HG03095 (cell line): ENCODE measurements around the gene KIF3B.
A peak's percentile ranks its signal among the peaks of the same experiment; 100 is the strongest.
"Not testable (repeated sequence)": the region's sequence is repeated elsewhere in the genome, so short reads cannot be mapped to it uniquely, and the experiment has no call there.

Experiments
- ATAC-seq: cut with Tn5 transposase; IDR thresholded peaks from one replicate; pipeline ENCODE4 v1.9.1; 2021; ENCODE audit warnings: moderate library complexity; ENCODE audit not compliant: unreplicated experiment

The KIF3B gene

DNA sequence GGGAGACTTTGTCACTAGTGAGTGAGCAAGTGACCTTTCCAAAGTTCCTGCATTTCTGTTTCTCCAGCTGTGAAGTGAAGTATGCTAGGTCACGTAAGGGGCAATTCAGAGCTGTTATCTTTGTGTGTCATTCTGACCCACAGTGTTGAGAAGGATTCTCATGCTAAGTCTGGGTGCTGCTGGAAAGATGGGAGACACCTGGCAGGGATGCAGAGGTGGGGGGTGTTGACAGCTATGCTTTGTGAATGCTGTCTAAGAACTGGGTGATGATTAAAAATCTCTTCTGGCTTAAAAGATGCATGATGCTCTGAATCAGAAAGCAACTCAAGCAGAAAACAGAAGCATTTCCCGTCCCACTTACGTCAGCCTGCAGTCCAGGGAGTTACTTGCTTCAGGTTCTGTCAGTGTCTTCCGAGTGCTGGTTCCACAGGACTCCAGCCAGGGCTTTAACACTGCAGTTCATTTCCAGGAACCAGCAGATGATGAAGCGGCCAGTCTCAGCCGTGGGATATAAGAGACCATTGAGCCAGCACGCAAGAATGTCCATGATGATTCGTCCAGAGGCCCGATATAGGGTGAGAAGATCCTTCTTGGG, 49.7 kb downstream of the KIF3B start:
- ATAC-seq = no peak

DNA sequence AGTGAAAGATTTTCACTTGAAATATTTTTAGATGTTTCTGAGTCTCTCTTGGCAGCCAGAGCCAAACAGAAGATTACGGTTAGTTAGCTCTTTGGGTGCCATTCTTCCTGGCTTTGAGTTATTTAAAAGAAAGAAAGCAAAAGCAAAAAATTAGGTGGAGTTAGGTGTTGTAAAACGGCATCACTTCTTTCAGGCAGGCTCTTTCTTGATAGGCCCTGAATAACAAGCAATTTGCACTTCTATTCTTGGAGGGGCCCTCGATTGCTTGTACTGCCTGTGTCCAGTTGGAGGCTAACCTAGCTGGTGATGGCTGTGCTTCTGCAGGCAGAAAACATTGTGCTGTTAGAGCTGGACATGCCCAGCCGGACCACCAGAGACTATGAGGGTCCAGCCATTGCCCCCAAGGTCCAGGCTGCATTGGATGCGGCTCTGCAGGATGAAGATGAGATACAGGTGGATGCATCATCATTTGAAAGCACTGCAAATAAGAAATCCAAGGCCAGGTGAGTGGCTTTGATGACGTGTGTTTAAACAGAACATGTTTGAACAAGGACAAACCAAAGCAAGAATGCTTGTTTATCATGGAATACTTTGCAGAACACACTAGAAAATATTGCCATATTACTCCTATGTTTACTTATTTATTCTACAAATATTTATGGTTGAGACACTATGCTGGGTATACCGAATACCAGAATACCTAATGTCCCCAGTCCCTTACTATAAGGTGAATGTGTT, 52.5 kb downstream of the KIF3B start:
- ATAC-seq = no peak

DNA sequence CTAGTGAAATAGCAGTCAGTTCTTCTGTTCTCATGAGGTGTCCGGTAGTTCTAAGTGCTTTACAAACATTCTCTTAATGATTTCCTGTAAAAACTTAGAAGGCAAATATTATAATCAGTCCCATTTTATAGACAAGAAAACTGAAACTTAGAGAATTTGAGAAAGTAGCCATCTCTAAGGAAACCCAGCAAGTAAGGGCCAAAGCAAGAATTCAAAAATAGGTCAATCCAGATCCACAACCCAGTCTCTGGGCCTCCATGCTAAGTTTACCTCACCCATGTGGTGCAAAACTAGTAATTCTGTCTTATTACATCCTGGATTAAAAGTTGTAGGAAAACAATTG, 53.1 kb downstream of the KIF3B start:
- ATAC-seq = no peak

DNA sequence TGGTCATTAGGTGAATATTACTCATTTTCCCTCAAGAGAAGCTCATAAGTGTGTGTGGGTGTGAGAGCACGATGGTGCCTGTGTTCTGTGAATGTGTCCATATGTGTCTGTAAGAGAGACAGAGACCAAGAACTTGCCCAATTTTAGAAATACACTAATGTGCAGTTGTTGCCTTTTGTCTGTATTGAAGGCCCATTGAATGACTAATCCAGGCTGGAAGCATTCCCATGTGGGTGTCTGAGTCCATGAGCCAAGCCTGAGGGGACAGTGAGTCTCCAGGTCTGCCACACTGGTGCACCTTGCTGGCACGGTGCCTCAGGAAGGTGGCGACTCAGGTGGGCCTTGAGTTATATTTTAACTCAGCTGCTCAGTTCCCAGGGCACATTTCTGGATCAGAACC, 55.2 kb downstream of the KIF3B start:
- ATAC-seq = no peak

DNA sequence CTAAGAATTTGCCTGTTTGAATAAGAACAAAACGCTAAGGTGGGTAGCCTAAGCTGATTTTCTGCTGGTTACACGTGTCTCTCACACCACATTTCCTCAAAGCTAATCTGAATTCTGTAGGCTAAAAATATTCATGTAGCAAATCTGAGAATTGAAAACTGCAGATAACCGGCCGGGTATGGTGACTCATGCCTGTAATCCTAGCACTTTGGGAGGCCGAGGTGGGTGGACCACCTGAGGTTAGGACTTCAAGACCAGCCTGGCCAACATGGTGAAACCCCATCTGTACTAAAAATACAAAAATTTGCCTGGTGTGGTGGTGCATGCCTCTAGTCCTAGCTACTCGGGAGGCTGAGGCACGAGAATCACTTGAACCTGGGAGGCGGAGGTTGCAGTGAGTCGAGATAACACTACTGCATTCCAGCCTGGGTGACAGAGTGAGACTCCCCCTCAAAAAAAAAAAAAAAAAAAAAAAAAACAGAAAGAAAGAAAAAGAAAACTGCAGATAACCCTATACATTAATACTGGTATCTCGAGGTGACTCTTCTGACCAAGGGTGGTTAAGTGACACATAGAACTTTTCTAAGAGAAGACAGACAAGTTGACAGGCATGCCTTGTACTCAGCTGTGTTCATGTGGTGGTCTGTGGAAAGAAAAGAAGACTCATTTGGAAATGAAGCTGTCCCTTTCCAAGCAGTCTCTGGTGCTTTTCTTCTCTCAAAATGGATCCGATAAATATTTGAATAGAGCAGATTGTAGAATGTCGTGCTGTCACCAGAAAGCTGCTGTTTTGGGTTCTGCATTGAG, 55.9 kb downstream of the KIF3B start:
- ATAC-seq = peak; percentile 61

DNA sequence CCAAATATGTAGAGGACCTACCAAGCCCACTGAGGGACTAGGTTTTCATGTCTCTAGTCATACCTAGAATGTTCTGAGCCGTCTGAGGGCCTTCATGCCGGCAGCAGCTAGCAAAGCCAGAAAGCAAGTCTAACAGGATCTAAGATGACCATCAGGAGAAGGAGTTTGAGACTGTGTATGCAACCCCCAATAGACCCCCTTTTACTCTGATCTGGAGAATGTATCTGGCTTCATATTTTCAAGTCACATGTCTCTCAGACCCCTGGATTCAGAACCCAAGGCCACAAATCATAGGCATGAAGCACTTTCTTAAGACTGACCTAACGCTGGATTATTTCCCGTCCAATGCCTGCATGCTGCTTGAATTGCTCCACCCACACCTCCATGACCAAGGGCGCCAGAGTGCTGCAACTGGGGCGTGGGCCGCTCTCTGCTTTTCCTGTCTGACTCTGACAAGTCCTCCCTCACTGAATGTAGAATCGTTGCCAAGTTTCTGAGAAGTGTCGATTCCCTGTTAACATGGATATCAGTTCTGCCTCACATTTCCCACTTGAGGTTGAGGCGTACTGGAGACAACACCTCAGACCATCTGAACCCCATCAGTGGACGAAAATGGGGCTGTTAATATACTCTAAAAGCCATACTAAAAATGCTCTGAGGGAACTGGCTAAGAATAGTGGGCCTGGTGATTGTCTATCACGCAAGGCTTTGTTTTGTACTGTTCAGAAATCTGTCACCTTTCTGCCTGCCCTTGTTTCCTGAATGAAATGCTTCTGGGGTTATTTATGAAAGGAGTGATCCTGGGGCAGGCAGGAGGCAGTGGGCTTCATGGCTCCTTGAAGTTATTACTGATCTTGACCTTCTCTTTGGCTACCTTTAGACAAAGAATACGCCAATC, 56.8 kb downstream of the KIF3B start:
- ATAC-seq = no peak

DNA sequence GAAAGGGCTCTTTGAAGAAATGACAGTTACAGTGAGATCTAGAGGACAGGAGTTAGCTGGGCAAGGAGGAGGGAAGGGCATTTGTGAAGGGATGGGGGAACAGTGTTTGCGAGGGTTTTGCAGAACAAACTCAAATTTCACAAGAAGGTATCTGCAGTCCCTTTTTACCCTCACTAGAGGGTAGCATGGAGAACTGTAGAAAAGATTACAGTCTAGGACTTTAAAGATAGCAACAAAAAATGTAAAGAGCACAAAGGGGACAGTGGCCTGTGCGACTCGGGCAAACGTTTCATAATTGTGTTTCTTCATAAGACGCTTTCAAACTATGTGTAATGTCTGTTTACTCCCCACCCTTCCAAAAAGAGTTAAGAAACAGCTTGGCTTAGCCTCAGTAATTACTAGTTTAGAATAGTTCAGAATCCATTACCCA, 59.5 kb downstream of the KIF3B start:
- no peak for ATAC-seq

DNA sequence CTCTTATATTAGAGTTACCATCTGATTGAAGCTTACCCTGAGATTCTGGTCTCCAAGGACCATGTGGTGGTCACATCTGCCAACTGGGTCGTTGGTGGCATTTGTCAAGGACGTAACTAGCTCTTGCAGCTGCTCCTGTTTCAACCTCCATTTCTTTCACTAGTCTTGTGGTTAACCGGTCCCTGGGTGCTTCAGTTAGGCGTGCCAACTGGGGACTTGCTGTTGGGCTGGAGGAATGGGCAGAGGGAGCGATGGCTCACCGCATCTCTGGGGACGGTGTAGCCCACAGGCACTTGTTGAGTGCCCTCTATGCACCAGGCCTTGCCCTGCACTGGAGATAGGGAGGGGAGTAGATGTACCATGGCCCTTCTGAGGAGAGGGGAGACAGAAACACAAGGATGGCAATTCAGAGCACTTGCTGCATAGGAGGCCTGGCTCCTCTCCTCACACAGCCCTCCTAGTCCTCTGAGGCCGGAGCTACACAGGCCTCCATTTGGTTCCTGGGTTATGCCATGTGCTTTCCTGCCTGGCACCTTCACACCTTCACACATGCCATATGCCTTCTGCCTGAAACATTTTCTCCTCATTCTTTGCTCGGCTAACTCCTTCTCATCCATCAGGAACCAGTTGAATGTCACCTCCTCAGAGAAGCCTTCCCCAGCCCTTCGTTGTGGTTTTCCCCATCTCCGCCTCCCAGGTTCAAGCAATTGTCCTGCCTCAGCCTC, 60.6 kb downstream of the KIF3B start:
- no peak for ATAC-seq

DNA sequence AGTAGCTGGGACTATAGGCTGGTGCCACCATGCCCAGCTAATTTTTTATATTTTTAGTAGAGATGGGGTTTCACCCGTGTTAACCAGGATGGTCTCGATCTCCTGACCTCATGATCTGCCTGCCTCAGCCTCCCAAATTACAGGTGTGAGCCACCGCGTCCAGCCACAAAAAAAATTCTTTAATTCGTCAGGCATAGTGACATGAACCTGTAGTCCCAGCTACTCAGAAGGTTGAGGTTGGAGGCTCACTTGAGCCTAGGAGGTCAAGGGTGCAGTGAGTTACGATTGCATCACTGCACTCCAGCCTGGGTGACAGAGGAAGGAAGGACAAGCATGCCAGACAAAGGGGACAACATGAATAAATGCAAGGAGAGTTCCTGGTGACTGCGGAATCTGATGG, 61.2 kb downstream of the KIF3B start:
- ATAC-seq = no peak

DNA sequence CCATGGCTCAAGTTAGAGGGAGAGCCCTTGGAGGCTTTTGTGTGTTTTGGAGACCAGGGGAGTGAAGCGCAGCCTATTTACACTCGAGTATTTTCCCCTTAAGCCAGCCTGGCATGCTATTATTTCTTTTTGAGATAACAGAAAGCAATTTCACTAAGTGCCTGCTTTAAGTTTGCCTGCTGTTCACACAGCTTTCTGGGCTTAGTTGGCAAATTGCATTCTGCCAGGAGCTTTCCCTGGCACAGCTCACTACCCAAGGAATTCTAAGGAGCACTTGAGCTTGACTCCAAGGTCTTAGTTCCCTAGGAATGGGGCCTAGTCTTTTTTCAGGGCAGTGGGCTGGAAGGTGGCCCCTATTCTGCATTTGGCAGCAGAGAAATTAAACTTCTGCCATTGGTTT, 61.7 kb downstream of the KIF3B start:
- ATAC-seq = no peak

DNA sequence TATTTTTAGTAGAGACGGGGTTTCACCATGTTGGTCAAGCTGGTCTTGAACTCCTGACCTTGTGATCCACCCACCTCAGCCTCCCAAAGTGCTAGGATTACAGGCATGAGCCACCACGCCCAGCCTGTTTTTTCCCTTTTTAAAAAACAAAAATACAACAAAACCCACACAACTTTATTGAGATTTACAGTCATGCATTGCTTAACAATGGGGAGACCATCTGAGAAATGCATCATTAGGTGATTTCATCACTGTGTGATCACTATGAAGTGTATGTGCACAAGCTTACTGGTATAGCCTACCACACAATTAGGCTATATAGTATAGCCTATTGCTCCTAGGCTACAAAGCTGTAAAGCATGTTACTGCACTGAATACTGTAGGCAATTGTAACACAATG, 63.6 kb downstream of the KIF3B start:
- ATAC-seq = not testable (repeated sequence)

DNA sequence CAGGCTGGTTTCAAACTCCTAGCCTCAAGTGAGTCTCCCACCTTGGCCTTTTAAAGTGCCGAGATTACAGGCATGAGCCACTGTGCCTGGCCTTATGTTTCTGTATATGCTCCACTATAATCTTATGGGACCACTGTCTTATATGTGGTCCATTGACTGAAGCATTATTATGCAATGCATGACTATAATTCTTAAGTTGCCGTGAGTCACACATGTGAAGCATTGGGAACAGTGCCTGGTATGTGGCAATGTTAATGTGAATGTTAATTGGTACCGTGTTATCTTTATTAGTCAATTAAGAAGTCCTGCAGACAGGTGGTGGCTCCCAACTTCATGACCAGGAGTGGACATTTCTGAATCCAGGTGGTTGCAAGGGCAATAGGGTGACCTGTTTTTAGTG, 66.0 kb downstream of the KIF3B start:
- ATAC-seq = no peak

DNA sequence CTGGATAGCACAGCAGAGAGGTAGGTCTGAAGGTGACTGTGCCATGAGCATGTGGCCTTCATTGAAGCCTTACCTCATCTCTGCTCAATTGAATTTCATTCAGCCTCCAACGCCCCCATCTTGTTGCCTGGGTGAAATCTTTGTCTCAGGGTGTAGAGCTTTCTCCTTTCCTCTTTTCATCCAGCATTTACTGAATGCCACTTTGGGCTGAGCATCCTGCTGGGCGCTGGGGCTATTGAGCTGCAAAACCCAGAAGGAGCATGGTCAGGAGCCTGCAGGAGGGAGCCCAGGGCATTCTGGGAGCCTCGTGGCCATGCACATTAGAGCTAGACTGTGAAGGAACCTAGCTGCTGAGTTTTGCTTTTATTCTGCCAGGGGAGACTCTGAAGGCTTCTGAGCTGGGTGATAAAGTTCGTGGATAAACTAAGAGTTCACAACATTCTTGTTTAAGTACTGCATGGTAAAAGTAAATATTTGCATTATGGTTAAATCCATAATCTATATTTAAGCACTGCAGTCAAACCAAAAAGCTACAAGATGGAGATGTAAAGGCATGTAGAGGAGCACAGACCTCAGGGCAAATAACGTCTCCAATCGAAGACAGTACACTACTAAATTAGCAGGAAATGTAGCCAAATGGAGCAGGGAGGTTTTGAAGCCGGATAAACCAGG, 67.5 kb downstream of the KIF3B start:
- ATAC-seq = no peak

DNA sequence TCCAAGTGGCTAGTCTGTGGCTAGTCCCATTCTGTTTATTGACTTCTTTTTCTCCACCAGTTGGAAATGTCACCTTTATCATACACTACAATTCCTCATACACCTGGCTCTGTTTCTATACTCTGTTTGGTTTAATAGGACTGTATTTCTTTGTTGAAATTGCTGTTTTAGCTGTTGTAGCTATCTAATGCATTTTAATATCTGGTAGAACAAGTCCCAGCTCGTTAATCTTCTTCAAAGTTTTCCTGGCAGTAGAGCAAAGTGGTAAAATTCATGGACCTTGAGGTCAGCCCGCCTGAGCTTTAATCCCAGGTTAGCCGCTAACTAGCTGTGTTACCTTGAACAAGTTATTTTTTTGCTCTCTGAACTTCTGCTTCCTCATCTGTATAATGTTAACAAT, 70.8 kb downstream of the KIF3B start:
- no peak for ATAC-seq

DNA sequence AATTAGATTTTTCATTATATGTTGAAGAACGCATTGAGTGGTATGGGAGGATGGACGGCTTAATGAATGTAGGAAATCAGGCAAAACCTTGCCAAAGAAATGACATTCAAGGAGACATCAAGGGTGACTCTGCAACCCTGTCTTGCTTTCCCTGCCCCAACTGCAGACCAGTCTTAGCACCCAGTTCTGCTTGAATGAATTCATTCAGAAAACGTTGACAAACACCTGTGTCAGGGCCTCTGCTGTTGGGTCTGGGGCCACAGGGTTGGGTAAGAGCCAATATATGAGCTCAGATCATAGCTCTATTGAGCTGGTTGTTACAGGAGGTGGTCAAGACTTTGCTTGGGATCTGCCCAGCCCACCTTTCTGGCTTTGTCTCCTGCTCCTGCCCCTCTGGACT, 73.0 kb downstream of the KIF3B start:
- ATAC-seq = no peak

DNA sequence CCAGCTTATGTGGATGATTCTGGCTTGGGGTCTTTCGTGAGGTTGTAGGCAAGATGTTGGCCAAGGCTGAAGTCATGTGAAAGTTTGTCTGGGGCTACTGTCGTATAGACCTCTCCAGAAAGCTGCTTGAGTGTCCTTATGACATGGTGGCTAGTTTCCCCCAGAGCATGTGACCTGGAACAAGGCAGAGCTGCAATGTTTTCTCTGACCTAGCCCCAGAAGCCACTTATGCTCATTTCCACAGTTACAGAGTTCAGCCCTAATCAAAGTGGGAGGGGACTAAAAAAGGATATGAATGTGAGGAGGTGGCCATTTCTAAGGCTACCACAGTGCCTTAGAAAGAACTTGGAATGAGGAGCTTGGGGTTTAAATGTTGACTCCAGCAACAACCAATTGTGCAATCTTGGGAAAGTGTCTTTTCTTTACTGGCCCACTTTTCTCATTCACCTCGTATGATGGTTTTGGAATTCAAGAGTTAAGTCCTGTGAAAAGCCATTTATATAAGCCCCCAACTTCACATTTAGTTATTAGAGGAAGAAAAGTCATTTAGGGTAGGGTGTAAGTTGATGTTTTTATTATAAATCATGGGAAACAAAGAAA, 74.8 kb downstream of the KIF3B start:
- no peak for ATAC-seq

DNA sequence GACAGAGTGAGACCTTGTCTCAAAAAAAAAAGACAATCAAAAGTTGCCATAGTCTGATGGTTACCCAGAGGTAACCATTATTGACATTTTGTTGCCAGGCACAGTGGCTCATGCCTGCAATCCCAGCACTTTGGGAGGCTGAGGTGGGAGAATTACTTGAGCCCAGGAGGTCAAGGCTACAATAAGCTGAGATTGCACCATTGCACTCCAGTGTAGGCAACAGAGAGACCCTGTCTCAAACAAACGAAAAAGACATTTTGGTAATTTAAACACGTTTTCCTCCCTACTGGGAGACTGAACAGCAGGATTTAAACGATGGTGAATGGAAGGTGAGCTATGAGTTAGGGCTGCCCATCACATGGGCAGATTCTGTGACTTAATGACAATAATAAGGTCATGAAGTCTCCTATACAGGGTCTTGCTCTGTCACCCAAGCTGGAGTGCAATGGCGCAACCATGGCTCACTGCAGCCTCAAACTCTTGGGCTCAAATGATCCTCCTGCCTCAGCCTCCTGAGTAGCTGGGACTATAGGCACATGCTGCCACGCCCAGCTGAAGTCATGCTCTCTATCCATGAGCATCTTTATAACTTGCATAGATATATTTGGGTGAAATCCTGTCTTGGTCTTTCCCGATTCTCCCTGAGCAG, 76.5 kb downstream of the KIF3B start:
- ATAC-seq = no peak

DNA sequence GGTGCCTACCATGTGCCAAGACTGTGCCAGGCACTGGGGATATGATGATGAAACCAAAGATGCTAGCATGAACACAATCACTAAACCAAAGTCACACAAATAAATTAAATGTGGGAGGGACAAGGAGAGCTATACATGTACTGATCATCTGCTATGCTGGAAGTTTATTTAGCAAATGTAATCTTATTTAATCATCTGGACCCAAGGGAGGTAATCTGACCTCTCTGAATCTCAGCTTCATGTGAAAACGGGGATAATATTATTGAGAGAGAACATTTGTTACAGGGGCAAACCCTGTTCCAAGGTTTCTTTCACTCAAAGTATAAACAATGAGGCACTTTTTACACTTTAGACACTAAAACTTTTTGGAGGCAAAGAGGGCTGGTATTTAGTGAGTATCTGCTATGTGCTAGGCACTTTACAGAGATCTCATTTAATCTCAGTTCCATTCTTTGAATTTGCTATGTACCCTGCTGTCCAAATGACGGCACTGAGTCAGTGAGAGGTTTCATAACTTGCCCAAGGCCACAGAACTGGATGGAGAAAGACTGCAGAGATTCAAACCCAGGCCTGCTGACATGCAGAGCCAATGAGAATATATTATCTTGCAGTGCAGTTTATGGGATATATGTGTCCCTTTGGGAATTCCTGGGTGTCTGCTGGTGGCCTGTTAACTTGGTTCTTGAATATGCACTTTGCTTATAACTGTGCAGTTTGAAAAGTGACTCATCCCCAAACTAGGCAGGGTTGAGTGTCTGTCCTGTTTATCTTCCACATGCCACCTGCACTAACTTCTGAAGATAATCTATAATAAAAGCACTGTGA, 77.4 kb downstream of the KIF3B start:
- peak; percentile 23 for ATAC-seq
